Epithelial cell of umbilical artery (primary cell): ENCODE data around the gene CARS1. TPM values are rescaled to one million over a fixed set of nuclear protein-coding genes. Genes with fewer than 3 reads are reported as not detected.

ENCODE experiments used
- total RNA-seq: library from RNA; depleted of rRNA; stranded (reverse); fragments of >200 nt; gene quantifications from 2 replicates; pipeline ENCODE4 v1.2.3, GENCODE V29; 2014

Gene CARS1
- 60.1 and 74.5 TPM in 2 replicates for total RNA-seq

DNA sequence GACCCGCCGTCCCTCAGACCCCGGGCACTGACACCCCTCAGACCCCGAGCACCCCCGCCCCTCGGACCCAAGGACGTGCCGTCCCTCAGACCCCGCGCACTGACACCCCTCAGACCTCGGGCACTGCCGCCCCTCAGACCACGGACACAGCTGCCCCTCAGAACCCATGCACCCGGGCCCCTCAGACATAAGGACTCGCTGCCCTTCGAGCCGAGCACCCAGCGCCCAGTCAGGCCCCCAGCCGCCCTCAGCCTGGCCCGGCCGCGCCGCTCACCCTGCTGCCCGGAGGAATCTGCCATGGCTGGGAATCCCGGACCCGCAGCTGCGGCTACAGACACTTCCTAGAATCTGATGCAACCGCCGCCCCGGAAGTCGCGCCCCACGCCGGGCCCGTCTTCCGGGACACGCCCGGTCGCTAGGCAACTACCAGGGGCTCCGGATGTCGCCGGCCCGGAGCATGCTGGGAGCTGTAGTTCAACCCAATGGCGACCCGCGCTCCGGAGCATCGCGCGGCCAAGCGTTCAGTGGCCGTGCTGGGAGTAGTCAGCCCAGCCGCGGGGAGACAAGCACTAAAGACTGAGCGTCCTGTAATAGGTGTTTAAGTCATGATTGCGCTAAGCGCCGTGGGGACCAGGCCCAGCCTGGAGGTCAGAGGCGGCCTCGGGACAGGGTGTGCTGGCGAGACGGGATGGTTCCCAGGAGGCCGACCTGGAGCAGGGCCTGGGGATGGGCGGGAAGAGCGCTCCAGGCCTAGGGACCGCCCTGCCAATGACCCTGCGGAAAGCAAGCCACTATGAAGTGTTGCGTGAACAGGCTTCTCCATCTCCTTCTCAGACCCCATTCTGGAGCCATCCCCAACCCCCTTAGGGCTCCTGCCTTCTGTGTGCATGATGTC lies at the start of gene CARS1:
CARS1 (minus strand) TSS at position 355 of the 895 bp plus-strand sequence; CDS start at position 299, 56 bp downstream.

DNA sequence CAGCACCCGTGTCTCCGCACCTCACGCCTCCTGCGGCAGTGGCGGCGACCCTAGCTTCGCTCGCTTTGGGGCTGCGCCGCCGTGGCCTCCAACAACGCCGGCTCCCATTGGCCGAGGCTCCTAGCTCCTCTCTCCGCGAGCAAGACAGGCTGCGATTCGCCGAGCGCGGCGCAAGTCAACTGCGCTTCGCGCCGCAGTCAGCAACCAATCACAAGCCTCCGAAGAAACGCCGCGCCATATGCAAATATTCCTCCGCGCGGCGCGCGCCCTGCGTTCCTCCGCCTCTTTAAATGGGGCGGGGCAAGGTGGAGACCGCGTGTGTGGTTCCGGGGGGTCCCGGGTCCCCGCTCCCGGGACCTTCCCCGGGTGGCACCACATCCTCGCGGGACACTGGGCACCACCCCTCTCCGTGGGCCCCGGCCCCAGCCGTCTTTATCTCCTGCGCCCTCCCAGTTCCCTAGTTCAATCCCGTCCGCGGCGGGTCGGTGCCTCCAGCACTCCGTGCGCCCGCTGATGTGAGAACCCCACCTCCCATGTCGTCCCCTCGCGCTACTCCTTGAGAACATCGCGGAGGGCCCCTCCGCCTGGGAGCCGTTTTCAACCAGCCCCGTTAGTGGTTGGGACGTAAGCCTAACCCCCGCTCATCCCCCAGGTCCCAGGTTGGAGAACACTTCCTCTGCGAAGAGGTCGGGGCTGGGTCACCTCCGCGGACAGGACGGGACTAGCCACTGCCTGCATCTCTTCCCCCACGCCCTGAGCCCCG lies 64.8 kb downstream of the CARS1 start, which contains the start of gene NAP1L4:
NAP1L4 (minus strand) TSS at position 96 of the 763 bp plus-strand sequence. CDS start 13,109 bp downstream, outside the sequence.

Other genes with a start within 250 kb of the CARS1 start
- 3.2 and 5.8 TPM in 2 replicates for gene CDKN1C, start 171.6 kb downstream of the CARS1 start, total RNA-seq
- 7.1 and 8.1 TPM in 2 replicates for gene PHLDA2, start 128.0 kb downstream of the CARS1 start, total RNA-seq
- 160 and 175 TPM in 2 replicates for gene NAP1L4, start 65.1 kb downstream of the CARS1 start, total RNA-seq
- 17.0 and 19.2 TPM in 2 replicates for gene OSBPL5, start 107.9 kb upstream of the CARS1 start, total RNA-seq
- not detected in 2 replicates for gene MRGPRG, start 161.4 kb upstream of the CARS1 start, total RNA-seq
- gene MRGPRE, start 175.0 kb upstream of the CARS1 start, total RNA-seq = not detected in 2 replicates